ENCODE measurements around the gene SLC22A13. TPM values are rescaled to one million over a fixed set of nuclear protein-coding genes. Genes with fewer than 3 reads are reported as not detected.

Gene SLC22A13
- total and polyA plus RNA-seq, 10 of the 15 experiments (the other 5 are each of a cell fraction or from before 2014, with no cell fraction given) = 0.03 to 0.19 (median 0.11) TPM; not detected in 5

DNA sequence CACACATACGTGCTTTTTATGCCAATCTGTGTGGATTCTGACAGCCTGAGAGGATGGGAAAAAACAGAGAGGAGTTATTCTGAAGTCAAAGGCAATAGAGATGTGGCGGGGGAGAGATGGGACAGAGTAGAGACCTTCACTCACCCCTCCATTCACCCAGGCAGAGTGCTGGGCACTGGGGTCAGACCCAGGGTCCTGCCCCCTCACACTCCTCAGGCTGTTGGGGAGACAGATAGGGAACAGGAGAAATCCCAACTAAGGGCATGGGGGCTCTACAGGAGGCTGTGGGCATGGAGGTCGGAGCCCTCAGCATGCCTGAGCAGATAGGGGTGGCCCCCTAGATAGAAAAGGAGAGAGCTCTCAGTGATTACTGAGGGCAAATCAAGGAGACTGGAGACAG lies 46.7 kb downstream of the SLC22A13 start:
- ATAC-seq (no peak), FAIRE-seq (no peak), DNase-seq (ENCODE audit: low read depth, low spot score) (no peak)
- intact Hi-C loops (cut with micrococcal nuclease; ENCODE audit: unreplicated experiment) (no loop called here), in situ Hi-C loops (cut with MboI) (no loop called here)
- ChIA-PET SMC1A (ENCODE audit: uncharacterized antibody, unreplicated experiment) (interaction anchor here (0.6 kb wide), 1 partner anchor 317 kb away, joined by 3 read pairs; no protein-coding TSS in a partner anchor), RAD21 (ENCODE audit: unreplicated experiment) (no interaction called here), CTCF (no interaction called here), POLR2A (no interaction called here)
- TF ChIP-seq MXI1 (IDR thresholded peaks at IDR 0.05; ENCODE audit: low read depth, low read length) (no peak), NBN (IDR thresholded peaks at IDR 0.05) (no peak), CBFB (IDR thresholded peaks at IDR 0.05; ENCODE audit: low read depth) (no peak), CEBPB (IDR thresholded peaks at IDR 0.05; ENCODE audit: borderline replicate concordance in 1 of 2, low read depth in 2 of 2, low read length in 2 of 2) (no peak), ZNF207 (IDR thresholded peaks at IDR 0.05; ENCODE audit: borderline replicate concordance) (no peak), JUNB (IDR thresholded peaks at IDR 0.05) (no peak), NR2C2 (IDR thresholded peaks at IDR 0.05; ENCODE audit: borderline replicate concordance, control insufficient read depth, insufficient read length, low read depth) (no peak), SIX5 (IDR thresholded peaks at IDR 0.05; ENCODE audit: low read depth, low read length, severe bottlenecking) (no peak), MTA2 (IDR thresholded peaks at IDR 0.05; ENCODE audit: low read depth) (no peak)
- H3K79me2 ChIP-seq (ENCODE audit: control insufficient read depth, insufficient read depth, low read length) = no peaks in the 10 kb centered on the region
- H3K4me2 ChIP-seq (ENCODE audit: control insufficient read depth, insufficient read depth) = no peak overlapping the region
- no peak overlapping the region for H3K27ac ChIP-seq (ENCODE audit: control insufficient read depth, insufficient read depth)
- WGBS (ENCODE audit: insufficient coverage, insufficient replicate concordance, low lambda C conversion rate, missing lambda C conversion rate) = 7% methylated on average over 3 of the region's 3 CpGs
- H3K36me3 ChIP-seq (ENCODE audit: control insufficient read depth in 2 of 2, insufficient read depth in 2 of 2, low read length in 1 of 2) = no peaks in the 10 kb centered on the region
- H3K4me3 ChIP-seq = no peak overlapping the region
- H3K27me3 ChIP-seq (replicated peaks in 1 of 2; ENCODE audit: control insufficient read depth in 2 of 2, insufficient read depth in 2 of 2, low read length in 1 of 2) = peaks cover 0 to 3% of the 10 kb centered on the region in 2 experiments; a peak in 1 of 4 replicates
- H4K20me1 ChIP-seq (ENCODE audit: control insufficient read depth, insufficient read depth) = no peaks in the 10 kb centered on the region
- no peaks in the 10 kb centered on the region for H3K9me3 ChIP-seq (replicated peaks; ENCODE audit: control insufficient read depth, insufficient read depth, low read length)
- no peak overlapping the region for H2AFZ ChIP-seq (ENCODE audit: control insufficient read depth, low read depth, low read length)
- no TSS peak for BruUV-seq (replicated peaks)
- H3K9ac ChIP-seq (ENCODE audit: control insufficient read depth, insufficient read depth, low read length) = no peak overlapping the region
- no peaks in the 10 kb centered on the region for H3K4me1 ChIP-seq (ENCODE audit: control insufficient read depth, insufficient read depth, low read length)

DNA sequence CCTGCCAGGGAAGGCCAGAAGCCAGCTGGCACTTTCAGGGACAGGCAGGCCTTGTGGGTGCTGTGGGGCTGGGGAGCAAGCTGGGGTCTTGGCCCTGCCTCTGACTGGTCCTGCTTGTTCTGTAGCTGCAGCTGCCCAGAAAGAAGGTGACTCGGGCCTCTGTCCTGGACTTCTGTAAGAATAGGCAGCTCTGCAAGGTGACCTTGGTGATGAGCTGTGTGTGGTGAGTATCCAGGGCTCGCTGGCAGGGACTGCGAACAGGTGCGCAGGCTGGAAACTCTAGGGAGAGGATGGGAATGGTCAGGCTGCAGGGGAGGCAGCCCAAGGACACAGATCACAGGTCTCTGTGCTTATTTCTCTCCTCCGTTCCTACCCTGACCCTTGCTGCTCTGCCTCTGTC lies 47.7 kb downstream of the SLC22A13 start:
- Histone ChIP-seq H3K9ac (ENCODE audit: control insufficient read depth, insufficient read depth, low read length) (no peak overlapping the region), H3K4me2 (ENCODE audit: control insufficient read depth, insufficient read depth) (no peak overlapping the region), H3K4me3 (no peak overlapping the region), H3K79me2 (ENCODE audit: control insufficient read depth, insufficient read depth, low read length) (no peaks in the 10 kb centered on the region), H2AFZ (ENCODE audit: control insufficient read depth, low read depth, low read length) (no peak overlapping the region), H3K9me3 (replicated peaks; ENCODE audit: control insufficient read depth, insufficient read depth, low read length) (no peaks in the 10 kb centered on the region), H4K20me1 (ENCODE audit: control insufficient read depth, insufficient read depth) (no peaks in the 10 kb centered on the region), H3K27me3 (replicated peaks in 1 of 2; ENCODE audit: control insufficient read depth in 2 of 2, insufficient read depth in 2 of 2, low read length in 1 of 2) (peaks cover 0 to 3% of the 10 kb centered on the region in 2 experiments; a peak in 1 of 4 replicates), H3K36me3 (ENCODE audit: control insufficient read depth in 2 of 2, insufficient read depth in 2 of 2, low read length in 1 of 2) (no peaks in the 10 kb centered on the region), H3K4me1 (ENCODE audit: control insufficient read depth, insufficient read depth, low read length) (no peaks in the 10 kb centered on the region), H3K27ac (ENCODE audit: control insufficient read depth, insufficient read depth) (no peak overlapping the region)
- WGBS (ENCODE audit: insufficient coverage, insufficient replicate concordance, low lambda C conversion rate, missing lambda C conversion rate) = 63% methylated on average over 5 of the region's 5 CpGs
- no TSS peak for BruUV-seq (replicated peaks)
- FAIRE-seq = no peak
- no peak for ATAC-seq
- TF ChIP-seq, protein P1, sequence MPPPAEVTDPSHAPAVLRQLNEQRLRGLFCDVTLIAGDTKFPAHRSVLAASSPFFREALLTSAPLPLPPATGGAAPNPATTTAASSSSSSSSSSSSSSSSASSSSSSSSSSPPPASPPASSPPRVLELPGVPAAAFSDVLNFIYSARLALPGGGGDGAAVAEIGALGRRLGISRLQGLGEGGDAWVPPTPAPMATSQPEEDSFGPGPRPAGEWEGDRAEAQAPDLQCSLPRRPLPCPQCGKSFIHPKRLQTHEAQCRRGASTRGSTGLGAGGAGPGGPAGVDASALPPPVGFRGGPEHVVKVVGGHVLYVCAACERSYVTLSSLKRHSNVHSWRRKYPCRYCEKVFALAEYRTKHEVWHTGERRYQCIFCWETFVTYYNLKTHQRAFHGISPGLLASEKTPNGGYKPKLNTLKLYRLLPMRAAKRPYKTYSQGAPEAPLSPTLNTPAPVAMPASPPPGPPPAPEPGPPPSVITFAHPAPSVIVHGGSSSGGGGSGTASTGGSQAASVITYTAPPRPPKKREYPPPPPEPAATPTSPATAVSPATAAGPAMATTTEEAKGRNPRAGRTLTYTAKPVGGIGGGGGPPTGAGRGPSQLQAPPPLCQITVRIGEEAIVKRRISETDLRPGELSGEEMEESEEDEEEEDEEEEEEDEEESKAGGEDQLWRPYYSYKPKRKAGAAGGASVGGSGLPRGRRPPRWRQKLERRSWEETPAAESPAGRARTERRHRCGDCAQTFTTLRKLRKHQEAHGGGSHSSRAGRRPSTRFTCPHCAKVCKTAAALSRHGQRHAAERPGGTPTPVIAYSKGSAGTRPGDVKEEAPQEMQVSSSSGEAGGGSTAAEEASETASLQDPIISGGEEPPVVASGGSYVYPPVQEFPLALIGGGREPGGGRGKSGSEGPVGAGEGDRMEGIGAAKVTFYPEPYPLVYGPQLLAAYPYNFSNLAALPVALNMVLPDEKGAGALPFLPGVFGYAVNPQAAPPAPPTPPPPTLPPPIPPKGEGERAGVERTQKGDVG (CRISPR knock-in tag; IDR thresholded peaks at IDR 0.05) = no peak
- TF ChIP-seq ZZZ3 (IDR thresholded peaks at IDR 0.05; ENCODE audit: control insufficient read depth, insufficient read length, low read depth) = no peak
- ChIA-PET CTCF (no interaction called here), POLR2A (no interaction called here), RAD21 (ENCODE audit: unreplicated experiment) (no interaction called here), SMC1A (ENCODE audit: uncharacterized antibody, unreplicated experiment) (no interaction called here)
- in situ Hi-C loops (cut with MboI) = no loop called here
- no peak for DNase-seq (ENCODE audit: low read depth, low spot score)
- intact Hi-C loops (cut with micrococcal nuclease; ENCODE audit: unreplicated experiment) = no loop called here
